Activated CD8-positive, alpha-beta memory T cell treated with anti-CD3 and anti-CD28 coated beads for 24 hours (primary cell): ENCODE results near the gene PLEK.
"Not testable (repeated sequence)": the region's sequence is repeated elsewhere in the genome, so short reads cannot be mapped to it uniquely, and the experiment has no call there.

Experiments
- DNase-seq: peaks from one replicate; pipeline ENCODE4 v3.0.0-alpha.2; 2020

PLEK gene

DNA sequence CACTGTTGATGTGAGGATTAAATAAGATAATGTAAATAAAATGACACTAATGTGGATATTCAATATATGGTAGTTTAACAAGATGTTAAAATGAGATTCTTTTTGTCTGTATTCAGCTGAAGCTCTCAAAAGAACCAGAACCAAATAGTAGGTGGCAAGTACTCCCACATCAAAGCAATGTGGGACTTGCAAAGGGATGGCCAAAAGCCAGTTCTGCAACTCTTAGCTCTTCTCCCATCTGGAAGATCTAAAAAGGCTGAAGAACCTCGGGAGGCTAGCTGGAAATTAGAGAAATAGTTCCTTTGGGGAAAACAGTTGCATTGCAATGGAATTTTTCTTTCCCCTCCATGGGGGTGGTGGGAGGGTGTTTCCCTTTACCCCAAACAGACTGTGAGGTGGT lies 53.3 kb downstream of the PLEK start:
- DNase-seq, result no peak

DNA sequence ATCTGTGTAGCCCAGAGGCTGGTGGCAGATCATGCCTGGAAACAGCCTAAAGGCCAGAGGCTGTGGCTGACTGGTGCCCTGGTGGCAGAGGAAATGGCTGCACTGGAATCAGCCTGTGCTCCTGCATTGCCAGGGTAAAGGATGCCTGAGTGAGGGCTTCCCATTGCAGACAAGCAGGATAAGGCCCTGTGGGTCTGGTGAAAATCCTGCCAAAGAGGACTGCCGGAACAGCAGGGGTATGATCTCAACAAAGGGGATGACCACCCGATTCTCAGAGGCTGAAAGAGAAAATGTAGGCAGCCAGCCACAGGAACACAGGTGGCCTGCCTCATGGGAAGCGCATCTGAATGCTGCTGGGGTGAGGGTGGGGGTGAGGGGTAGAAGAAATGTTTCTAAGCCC lies 53.8 kb downstream of the PLEK start:
- DNase-seq, result no peak

DNA sequence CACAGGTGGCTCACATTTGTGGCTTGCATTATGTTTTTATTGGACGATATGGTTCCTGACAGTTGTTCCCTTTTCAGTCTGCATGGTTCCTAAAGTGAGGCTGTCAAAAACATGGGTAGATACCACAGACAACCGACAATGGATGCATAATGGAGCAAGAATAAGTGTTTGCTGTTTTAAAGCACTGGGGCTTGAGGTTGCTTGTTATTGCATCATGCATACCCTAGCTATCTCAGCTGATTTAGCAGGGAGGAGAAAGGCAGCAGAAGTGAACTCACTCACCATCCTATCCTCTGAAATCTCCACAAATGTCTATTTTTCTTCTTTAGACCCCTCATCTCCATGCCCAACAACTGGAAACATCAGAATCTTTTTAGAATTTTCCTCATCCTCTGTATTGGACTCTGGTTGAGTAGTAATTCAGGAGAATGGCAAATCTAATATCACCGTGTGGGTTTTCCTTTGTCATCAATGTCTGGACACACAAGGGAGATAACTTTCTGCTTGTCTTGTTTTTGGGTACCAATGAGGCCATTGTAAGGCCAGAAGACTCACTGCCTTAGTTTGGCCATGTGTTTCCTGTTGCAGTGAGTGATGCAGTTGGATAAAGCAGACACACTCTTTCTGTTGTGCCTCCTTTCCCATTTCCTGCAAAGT lies 55.3 kb downstream of the PLEK start:
- no peak for DNase-seq

DNA sequence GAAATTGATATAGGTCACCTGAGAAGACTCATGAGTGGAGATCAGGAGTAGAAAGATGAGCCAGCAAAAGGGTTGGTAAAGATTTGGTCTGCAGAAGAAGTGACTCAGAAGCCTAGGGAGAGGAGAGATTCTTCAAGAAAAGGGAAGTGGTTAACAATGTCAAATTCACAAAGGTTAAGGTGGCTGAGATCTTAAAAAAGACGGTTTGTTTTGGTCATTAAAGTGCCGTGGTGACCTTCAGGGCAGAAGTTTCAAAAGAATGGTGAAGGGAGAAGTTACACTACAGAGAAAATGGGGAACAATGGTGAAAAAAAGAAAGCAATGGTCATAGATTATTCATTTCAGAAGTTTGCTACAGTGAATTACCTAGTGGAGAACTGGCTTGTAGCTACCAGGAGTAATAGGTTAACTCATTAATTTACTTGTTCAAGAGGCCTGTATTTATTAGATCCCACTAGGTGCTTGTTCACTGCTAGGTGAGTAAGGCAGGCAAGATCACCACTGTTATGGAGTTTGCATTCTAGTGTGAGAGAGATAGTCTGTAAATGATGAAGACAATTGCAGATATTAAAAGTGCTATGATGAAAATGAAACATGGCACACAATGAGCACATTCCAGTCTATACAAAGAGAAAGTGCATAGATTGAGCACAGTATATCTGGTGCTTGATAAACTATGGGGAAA lies 59.0 kb downstream of the PLEK start:
- DNase-seq, result no peak

DNA sequence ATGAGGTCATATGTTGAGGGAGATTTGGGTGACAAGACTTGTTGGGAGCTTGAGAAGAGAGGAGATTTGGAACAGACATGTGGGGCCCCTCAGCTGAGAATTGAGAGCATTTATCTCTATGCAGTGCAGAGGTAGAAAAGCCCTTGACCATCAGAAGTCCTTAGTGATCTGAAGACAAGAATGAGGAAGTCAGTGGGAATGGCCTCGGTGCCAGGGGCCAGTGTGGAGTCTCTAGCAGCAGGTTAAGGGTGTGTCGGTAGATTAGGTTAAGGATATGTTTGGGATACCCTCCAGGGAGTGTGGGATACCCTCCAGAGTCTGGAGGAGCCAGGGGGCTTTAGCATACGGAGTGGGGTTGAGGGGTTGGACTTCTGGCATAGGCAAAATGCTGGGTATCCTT lies 60.4 kb downstream of the PLEK start:
- no peak for DNase-seq

DNA sequence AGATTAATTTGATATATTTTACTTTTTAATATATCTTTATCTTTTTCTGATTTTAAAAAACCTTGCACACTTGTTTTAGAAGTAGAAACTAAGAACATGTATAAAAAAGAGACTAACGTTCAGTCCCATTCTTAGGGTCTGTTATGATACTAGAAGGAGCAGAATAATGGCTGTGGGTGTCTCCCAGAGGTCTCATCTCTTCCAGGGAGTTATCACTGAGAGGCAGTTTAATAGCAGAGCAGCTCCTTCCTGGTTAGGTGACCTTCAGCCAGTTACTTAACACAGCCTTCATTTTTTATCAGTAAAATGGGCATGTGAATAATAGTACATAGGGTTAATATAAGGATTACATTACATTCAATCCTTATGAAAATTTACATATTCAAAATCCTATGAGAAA lies 61.4 kb downstream of the PLEK start:
- no peak for DNase-seq

DNA sequence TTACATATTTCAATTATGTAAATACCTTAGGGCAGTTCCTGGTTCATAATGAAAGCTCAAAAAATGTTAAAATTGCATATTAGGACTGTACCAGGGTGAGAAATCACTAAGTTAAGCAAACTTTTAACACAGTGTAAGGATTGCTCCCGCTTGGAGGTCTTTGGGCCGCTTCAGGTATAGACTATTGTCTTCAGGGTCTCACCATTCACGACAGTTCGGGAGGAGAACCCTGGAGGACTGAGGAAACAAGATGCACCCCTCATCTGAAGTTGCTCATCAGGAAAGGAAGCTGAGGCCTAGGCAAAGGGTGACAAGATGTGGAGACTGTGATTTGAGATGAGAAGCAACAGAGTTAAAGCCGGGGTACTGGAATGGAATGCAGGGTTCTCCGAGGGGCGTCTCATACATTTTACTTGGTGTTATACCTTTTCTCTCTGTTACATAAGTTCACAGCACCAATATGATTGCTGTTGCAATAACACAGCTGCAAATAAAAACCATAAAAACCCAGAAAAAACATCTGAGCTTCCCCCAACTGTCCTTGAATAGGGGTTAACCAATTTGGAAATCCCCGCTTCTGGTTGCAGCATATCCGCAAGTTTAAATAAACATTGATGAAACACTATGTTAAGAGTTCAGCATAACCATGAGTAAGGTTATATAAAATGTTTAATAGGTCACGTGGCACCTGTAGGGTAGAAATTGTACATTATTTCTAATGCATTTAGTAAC lies 61.9 kb downstream of the PLEK start:
- no peak for DNase-seq

DNA sequence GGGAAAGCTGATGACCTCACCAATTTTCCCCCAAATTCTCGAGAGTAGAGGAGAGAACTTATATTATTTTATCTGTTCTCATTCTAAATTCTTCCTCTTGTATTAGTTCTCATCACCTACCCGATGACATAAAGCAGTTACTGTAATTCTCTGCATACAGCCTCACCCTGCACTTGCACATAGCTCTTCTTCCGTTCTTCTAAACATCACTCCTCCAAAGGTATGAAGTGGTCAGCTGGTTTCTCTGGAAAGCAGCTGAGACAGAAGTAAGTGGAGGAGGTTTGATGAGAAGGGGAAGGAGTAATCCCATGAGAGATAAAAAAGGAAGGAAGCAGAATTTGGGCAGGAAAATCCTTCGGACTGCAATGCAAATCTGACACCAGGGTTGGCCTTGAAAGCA lies 63.0 kb downstream of the PLEK start:
- no peak for DNase-seq

DNA sequence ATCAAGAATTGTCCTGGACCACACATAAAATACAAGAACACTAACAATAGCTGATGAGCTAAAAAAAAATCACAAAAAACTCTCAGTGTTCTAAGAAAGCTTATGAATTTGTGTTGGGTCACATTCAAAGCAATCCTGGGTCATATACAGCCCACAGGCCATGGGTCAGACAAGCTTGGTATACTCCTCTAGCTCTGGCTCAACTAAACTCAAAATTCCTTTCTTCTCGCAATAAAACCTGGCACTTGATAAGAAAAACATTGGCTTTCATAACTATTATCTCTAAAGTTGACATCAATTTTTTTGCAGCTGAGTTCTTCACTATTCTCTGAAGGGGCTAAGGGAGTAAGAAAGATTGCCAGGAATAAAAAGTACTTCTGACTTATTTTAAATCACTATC lies 63.7 kb downstream of the PLEK start:
- DNase-seq, result no peak

DNA sequence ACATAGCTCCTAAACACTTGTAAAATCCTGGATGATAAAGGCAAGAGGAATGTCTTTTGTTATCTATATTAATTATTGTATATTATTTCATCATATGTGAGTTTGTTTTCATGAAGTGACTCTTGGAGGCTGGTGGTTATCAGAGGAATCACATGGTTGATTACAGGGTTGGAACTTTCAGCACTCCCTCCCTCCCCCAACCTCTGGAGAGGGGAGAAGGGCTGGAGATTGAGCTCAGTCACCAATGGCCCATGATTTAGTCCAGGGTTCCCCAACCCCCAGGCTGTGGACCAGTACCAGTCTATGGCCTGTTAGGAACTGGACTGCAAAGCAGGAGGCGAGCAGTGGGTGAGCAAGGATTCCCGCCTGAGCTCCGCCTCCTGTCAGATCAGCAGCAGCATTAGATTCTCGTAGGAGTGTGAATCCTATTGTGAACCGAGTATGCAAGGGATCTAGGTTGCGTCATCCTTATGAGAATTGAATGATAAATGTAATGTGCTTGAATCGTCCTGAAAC lies 64.3 kb downstream of the PLEK start:
- no peak for DNase-seq

DNA sequence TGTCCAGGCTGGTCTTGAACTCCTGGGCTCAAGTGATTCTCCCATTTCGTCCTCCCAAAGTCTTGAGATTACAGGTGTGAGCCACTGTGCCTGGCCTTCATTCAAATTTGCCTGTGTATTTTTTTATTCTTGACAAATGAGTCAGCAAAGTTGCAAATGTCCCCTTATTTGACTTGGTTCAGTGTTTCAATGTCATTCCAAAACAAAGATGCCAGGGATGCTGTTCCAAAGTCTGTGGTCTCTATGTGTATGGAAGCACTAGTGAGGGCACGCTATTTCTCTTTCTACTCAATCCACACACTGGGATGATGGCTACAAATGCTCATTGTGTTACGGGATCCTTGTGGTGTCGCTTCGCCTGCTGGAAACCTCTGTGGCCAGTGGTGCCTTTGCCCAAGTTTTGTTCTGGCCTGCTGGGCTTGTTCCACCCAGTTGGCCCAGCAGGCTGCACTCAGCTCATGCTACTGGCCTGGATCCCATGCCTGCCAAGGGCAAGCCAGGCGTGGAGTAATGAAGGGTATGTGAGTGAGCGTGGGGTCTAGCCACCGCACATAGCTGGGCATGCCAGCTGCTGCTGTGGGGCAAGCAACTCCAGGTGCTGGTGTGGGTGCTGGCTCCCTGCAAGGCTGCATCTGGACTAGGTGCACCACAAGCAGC lies 66.4 kb downstream of the PLEK start:
- DNase-seq, result no peak

DNA sequence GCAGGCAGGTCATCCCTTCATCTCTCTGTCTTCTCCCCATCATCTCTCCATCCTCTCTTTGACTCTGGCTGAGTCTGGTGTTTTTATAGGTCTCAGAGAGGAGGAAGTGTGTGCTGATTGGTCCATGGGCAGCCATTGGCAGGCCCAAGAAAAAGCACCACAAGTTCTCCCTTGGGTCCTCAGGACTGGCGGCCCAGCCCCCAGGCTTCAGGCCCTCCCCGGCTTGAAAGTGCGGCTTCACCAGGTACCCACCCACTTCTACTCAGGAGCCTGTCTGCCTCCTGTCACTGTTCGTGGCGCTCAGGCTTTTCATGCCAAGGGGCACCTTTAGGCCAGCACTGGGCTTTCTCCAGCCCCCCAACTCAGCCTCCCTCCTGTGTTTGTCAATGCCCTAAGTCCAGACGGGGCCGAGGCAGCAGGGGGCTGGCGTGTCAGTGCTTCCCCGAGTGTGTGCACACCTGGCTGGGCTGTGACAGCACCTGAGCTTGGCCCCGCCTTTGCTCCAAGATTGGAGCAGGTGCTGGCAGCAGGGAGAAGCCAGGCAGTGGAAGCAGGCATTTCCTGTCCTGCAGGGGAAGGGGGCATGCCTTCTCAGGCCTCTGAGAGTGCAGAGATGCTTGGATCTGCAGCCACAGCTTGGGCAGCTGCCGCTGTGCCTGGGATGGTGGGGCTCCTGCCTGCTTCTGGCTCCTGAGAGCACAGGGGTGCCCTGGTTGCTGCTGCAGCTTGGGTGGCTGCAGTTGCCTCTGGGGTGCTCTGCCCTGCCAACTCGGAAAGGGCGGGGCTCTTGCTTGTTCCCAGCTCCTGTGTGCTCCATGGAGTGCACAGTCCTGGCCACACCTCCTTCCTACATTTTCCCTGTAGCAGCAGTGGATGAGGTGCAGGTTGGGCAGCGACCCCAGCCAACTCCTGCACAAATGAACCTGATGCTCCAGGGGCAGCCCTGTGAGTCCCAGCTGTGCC lies 67.9 kb downstream of the PLEK start:
- DNase-seq, result no peak

DNA sequence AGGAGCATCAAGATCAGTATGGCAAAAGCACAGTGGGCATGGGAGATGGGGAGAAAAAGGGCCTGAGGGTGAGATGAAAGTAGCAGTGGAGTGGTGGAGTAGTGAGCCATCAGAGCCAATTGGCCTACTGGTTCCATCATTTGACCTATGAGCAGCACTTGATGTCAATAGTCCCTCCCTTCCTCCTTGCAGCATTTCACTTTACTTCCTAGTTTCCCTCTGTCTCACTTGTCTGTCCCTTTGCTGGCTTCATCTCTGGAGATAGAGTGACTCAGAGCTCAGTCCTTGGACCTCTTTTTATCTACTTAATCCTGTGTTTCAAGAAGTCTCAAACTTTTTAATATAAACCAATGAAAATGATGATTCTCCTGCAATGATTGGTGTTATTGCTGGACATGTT lies 69.9 kb downstream of the PLEK start:
- no peak for DNase-seq

DNA sequence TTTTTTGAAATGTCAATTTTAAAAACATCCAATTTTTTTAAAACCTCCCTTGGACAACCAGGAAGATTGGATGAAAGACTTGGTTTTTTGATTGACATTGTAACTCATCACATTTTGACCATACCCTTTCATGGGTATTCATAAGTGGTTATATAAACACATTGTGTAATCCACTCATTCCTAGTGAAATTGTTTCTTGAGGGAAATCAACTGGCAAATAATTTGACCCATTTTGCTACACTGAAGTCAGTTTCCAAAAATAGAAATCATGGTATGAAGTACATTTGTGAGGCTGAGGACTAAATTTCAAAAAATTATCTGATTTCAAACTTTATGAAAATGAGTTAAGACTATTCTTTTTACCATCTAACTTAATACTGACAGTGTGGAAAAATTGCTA lies 70.5 kb downstream of the PLEK start:
- DNase-seq, result no peak

DNA sequence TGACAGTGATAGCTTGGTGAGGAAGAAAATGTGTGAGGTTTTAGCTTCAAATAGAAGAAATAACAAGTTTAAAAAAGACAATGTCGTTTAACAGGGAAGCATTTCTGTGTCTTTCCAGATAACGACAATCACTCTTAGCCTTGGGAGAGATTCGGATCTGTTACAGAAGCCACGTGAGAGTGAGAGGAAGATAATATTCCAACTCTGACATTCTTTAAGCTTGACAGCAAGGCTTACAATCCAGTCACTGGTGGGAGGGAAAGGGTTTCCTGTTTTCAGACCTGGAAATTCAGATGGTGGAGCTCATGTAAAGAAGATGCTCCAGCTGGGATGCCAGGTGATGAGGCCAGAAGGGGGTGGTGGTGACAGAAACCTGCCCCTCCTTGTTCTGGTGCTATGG lies 71.2 kb downstream of the PLEK start:
- DNase-seq, result no peak

DNA sequence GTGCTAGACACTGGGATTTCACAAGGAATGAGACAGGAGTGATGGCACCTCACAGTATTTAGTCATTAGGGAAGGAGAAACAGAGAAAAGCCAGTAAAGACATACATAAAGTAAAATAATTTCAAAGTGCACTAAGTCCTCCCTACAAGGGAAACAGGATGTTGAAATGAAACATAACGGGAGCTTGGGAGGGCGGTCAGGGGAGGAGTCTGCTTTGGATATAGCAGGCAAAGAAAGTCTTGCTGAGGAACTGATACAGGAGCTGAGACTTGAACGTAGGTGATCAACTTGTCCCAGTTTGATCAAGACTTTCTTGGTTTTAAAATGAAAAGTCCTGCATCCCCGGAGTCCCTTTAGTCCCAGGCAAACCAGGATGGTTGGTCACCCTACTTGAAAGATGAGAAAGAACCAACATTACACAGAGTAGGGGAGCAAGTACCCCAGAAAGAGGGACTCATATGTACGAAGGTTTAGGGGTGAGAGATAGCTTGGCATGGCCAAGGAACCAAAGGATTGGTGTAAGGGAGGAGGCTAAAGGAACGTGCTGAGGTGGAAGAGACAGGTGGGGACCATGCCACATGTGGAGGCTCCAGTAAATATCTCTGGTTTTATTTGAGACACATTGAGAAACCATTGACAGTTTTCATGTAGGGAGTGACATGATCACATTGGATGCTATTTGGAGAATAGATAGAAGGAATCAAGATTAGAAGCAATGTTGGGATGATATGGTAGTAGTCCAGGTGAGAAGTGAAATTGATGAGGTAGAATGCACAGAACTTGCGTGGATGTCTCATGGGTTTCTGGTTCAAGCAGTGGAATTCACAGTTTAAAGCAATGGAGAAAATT lies 73.6 kb downstream of the PLEK start:
- no peak for DNase-seq

DNA sequence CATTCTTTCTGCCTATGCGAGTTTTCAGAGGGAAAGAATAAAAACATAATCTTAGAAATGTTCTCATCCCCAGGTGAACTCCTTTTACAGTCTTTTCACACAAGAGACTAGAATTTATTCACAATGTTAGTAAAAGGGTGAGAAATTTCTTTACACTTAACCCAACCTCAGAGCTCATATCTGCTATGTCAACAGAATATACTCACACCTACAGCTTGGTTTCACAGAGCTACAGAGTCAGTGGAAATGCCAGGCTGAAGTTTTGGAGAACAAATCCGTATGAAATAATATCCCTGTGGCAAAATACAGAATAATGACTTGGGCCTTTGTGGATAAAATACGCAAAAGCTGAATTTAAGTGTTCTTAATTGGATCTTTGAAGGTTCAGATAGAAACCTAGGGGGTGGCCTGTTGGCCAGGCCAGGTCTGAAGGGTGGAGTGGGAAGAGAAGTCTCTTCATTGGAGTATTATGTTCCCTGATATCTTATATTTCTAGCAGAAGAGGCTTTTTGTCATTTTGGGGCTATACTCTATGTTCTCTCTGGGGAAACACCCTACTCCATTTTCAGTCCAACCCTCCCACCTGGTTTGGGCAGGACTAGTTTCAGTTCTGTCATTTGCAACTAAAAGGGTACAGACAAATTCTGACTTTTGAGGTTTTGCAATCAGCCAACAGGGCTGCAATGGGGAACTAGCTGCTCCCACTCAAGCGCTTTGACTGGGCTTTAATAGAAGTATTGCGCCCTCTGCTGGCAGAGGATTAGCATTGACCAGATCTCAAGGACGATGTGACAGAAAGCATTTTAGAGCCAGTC lies 76.3 kb downstream of the PLEK start:
- DNase-seq, result peak; percentile 89

DNA sequence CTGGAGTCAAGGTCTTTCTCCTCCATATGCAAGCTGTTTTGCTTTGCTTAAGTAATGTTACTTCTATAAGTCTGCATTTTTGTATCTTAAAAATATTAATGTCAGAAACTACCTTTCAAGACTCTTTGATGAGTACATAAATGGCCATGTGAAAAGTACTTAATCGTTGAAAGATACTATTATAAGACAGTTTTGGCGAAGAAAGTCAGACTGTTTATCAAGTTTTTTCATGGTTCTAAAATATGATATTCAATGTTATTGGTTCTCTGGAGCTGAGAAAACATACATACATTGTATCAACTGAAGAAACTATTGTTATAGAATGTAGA lies 76.9 kb downstream of the PLEK start:
- no peak for DNase-seq

DNA sequence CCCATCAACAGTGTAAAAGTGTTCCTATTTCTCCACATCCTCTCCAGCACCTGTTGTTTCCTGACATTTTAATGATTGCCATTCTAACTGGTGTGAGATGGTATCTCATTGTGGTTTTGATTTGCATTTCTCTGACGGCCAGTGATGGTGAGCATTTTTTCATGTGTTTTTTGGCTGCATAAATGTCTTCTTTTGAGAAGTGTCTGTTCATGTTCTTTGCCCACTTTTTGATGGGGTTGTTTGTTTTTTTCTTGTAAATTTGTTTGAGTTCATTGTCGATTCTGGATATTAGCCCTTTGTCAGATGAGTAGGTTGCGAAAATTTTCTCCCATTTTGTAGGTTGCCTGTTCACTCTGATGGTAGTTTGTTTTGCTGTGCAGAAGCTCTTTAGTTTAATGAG lies 81.3 kb downstream of the PLEK start:
- DNase-seq, result not testable (repeated sequence)
